Vagina (tissue), 2 donors: ENCODE results near the gene CHST14.

Experiments used
- CTCF ChIP-seq, 3 experiments: fragments of 450-650 bp in 2 of 3; fragments of 200-600 bp in 1 of 3; sonication (generic) in 1 of 3; IDR thresholded peaks; one replicate each; pipeline ENCODE4 v1.5.1; 2017 to 2019; ENCODE audit warnings: antibody characterized with exemption in 3 of 3, mild to moderate bottlenecking in 2 of 3, moderate library complexity in 2 of 3
- POLR2A ChIP-seq, 2 donors: fragments of 450-650 bp; IDR thresholded peaks; one replicate each; pipeline ENCODE4 v1.6.1; 2017; ENCODE audit warnings: antibody characterized with exemption in 2 of 2, mild to moderate bottlenecking in 2 of 2, moderate library complexity in 2 of 2

- no peak for TF ChIP-seq CTCF (IDR thresholded peaks at IDR 0.05)
- TF ChIP-seq POLR2A (IDR thresholded peaks at IDR 0.05), result no peak
Observed at GRCh38 chr15:40428185-40428584, 42.6 kb upstream of the CHST14 start.
